NCI-H2171 (cell line): ENCODE measurements around the gene LYPD6B.
A peak's percentile ranks its signal among the peaks of the same experiment; 100 is the strongest.
"Not testable (repeated sequence)": the region's sequence is repeated elsewhere in the genome, so short reads cannot be mapped to it uniquely, and the experiment has no call there.

Experiments used
- DNase-seq: peaks from one replicate; lab custom pipeline; 2025; lab: John Stamatoyannopoulos, UW

LYPD6B gene

GRCh38 chr2:149213764-149214493 lies 175.4 kb downstream of the LYPD6B start:
- no peak for DNase-seq

GRCh38 chr2:149218497-149218896 lies 180.0 kb downstream of the LYPD6B start:
- DNase-seq = no peak

- DNase-seq = no peak
Measured at GRCh38 chr2:149219856-149220255, 181.4 kb downstream of the LYPD6B start.

GRCh38 chr2:149221002-149221401 lies 182.5 kb downstream of the LYPD6B start:
- DNase-seq = no peak

- DNase-seq = no peak
Measured at GRCh38 chr2:149221898-149222297, 183.4 kb downstream of the LYPD6B start.

- DNase-seq = no peak
Measured at GRCh38 chr2:149223472-149224095, 185.1 kb downstream of the LYPD6B start.

- DNase-seq = no peak
Measured at GRCh38 chr2:149224543-149224942, 186.0 kb downstream of the LYPD6B start.

- peak; percentile 32 for DNase-seq
Measured at GRCh38 chr2:149225446-149225845, 186.9 kb downstream of the LYPD6B start.

GRCh38 chr2:149226790-149227189 lies 188.3 kb downstream of the LYPD6B start:
- DNase-seq = no peak

- no peak for DNase-seq
Measured at GRCh38 chr2:149235816-149236375, 197.4 kb downstream of the LYPD6B start.

- no peak for DNase-seq
Measured at GRCh38 chr2:149236410-149236809, 197.9 kb downstream of the LYPD6B start.

- DNase-seq = no peak
Measured at GRCh38 chr2:149246186-149246585, 207.7 kb downstream of the LYPD6B start.

- not testable (repeated sequence) for DNase-seq
Measured at GRCh38 chr2:149251436-149251835, 212.9 kb downstream of the LYPD6B start.

GRCh38 chr2:149256877-149257276 lies 218.4 kb downstream of the LYPD6B start:
- not testable (repeated sequence) for DNase-seq

GRCh38 chr2:149258531-149258930 lies 220.0 kb downstream of the LYPD6B start:
- no peak for DNase-seq

GRCh38 chr2:149259136-149259535 lies 220.6 kb downstream of the LYPD6B start:
- DNase-seq = no peak

GRCh38 chr2:149261692-149262091 lies 223.2 kb downstream of the LYPD6B start:
- no peak for DNase-seq
